Kidney (tissue), 14 donors: ENCODE results near the gene POLR2M. TPM values are rescaled to one million over a fixed set of nuclear protein-coding genes. Genes with fewer than 3 reads are reported as not detected.

Experiments used
- DNase-seq, 5 donors: peaks; one replicate each; pipeline ENCODE4 v3.0.0-alpha.2; 2013 to 2020
- FAIRE-seq: peaks from 2 replicates; lab custom pipeline; 2012; peaks lifted over from hg19 to GRCh38; lab: Jason Lieb, UNC
- H3K27ac ChIP-seq, 2 donors: one replicate each; pipeline ENCODE4 v1.7.0; 2013; ENCODE audit warnings: low read depth in 2 of 2, low read length in 2 of 2, inconsistent platforms in 1 of 2
- H3K27me3 ChIP-seq: one replicate; pipeline ENCODE4 v1.7.1; 2013; ENCODE audit warnings: low read length, inconsistent platforms; ENCODE audit not compliant: control insufficient read depth, insufficient read depth
- H3K36me3 ChIP-seq, 3 donors: one replicate each; pipeline versions ENCODE4 v1.7.0 to v1.7.1; 2013; ENCODE audit warnings: low read length in 3 of 3, control low read depth in 1 of 3, inconsistent platforms in 1 of 3; ENCODE audit not compliant: insufficient read depth in 3 of 3, control insufficient read depth in 2 of 3
- H3K4me1 ChIP-seq, 3 donors: one replicate each; pipeline versions ENCODE4 v1.7.0 to v1.7.1; 2013; ENCODE audit warnings: low read length in 3 of 3, inconsistent platforms in 1 of 3, low read depth in 1 of 3; ENCODE audit not compliant: control insufficient read depth in 2 of 3, insufficient read depth in 2 of 3
- H3K4me3 ChIP-seq, 3 donors: one replicate each; pipeline versions ENCODE4 v1.7.0 to v1.8.1; 2013; ENCODE audit warnings: low read length in 3 of 3, control low read depth in 1 of 3, inconsistent platforms in 1 of 3
- H3K9ac ChIP-seq, 3 donors: one replicate each; pipeline versions ENCODE4 v1.7.0 to v1.7.1; 2013; ENCODE audit warnings: low read length in 3 of 3, control low read depth in 1 of 3, inconsistent platforms in 1 of 3
- H3K9me3 ChIP-seq, 3 donors: one replicate each; pipeline versions ENCODE4 v1.7.0 to v1.7.1; 2013; ENCODE audit warnings: low read length in 3 of 3, control low read depth in 1 of 3, inconsistent platforms in 1 of 3; ENCODE audit not compliant: control insufficient read depth in 2 of 3, insufficient read depth in 1 of 3
- CTCF ChIP-seq: IDR thresholded peaks from 3 replicates; pipeline ENCODE4 v1.5.1; 2012; ENCODE audit warnings: mild to moderate bottlenecking, moderate library complexity, borderline replicate concordance; ENCODE audit not compliant: insufficient read depth; ENCODE audit errors: extremely low read depth
- intact Hi-C: fragments of 100-400 bp; cut with DNase I; formaldehyde crosslinking; loops from one replicate; pipeline ENCODE4 v1.11.1; 2022
- polyA plus RNA-seq: library from polyadenylated mRNA; stranded (reverse); fragments of 350-450 nt; fragmentation: Illumina TruSeq; extraction: RNeasy Lipid Tissue Mini Kit (QIAGEN cat#74804); gene quantifications from one replicate; pipeline ENCODE4 v1.2.3, GENCODE V29; 2014; ENCODE audit warnings: low read depth, low replicate concordance; ENCODE audit not compliant: insufficient read depth
- total RNA-seq: library from RNA; stranded (reverse); fragmentation: NEBNext Ultra II Directional; extraction: Animal tissue kit (Norgen Biotek cat#: 25700); gene quantifications from one replicate; pipeline ENCODE4 v1.2.1, GENCODE V29; 2021
- donor health status: control.
- donor health status: control.
- donor health status: control.
- donor health status: control.
- donor health status: control.
- donor health status: DM: yes; HTN: yes; CAD: no.
- donor health status: Normal renal cell carcinoma (clear cell type).

POLR2M gene
- total and polyA plus RNA-seq, 2 donors from 2014 or later = 16.5 to 77.0 TPM

GRCh38 chr15:57703387-57703786, 3.1 kb upstream of the POLR2M start:
- no peak overlapping the region for H3K4me3 ChIP-seq
- peaks cover 0 to 3% (median 0%) of the 10 kb centered on the region in 3 donors for H3K4me1 ChIP-seq
- no peak overlapping the region for H3K9ac ChIP-seq
- no peak for TF ChIP-seq CTCF
- DNase-seq = no peak
- H3K36me3 ChIP-seq = no peaks in the 10 kb centered on the region
- no peaks in the 10 kb centered on the region for H3K27me3 ChIP-seq
- H3K27ac ChIP-seq = no peak overlapping the region
- intact Hi-C loops = no loop called here
- no peaks in the 10 kb centered on the region for H3K9me3 ChIP-seq
- FAIRE-seq = no peak

GRCh38 chr15:57704441-57704840, 2.1 kb upstream of the POLR2M start:
- H3K4me1 ChIP-seq = peaks cover 0 to 3% (median 0%) of the 10 kb centered on the region in 3 donors
- intact Hi-C loops = no loop called here
- FAIRE-seq (no peak), DNase-seq (no peak)
- H3K9ac ChIP-seq = no peak overlapping the region
- H3K4me3 ChIP-seq = no peak overlapping the region
- H3K27ac ChIP-seq = no peak overlapping the region
- no peaks in the 10 kb centered on the region for H3K27me3 ChIP-seq
- TF ChIP-seq CTCF = no peak
- H3K9me3 ChIP-seq = no peaks in the 10 kb centered on the region
- peaks cover 0 to 2% (median 2%) of the 10 kb centered on the region in 3 donors for H3K36me3 ChIP-seq

- peak overlapping the region; percentile 37 to 93 (median 54) for H3K9ac ChIP-seq
- H3K4me3 ChIP-seq = peak overlapping the region; percentile 68 to 92 (median 79)
- FAIRE-seq = no peak
- H3K4me1 ChIP-seq = peaks cover 0 to 7% (median 0%) of the 10 kb centered on the region in 3 donors
- H3K27ac ChIP-seq = peak overlapping the region; percentile 87 to 95
- no peak for DNase-seq
- intact Hi-C loops = no loop called here
- peaks cover 8 to 11% (median 10%) of the 10 kb centered on the region in 3 donors for H3K36me3 ChIP-seq
- no peaks in the 10 kb centered on the region for H3K27me3 ChIP-seq
- H3K9me3 ChIP-seq = no peaks in the 10 kb centered on the region
- no peak for TF ChIP-seq CTCF
Observed at GRCh38 chr15:57705746-57706404, 639 bp upstream of the POLR2M start.
